LNCaP clone FGC (cell line): ENCODE data around the gene CDV3.
A peak's percentile ranks its signal among the peaks of the same experiment; 100 is the strongest.

Experiments
- DNase-seq: peaks from one replicate; pipeline ENCODE4 v3.0.0-alpha.2; 2011; ENCODE audit warnings: low read depth
- H3K4me3 ChIP-seq: 2 replicates; pipeline ENCODE4 v1.5.1; 2011; ENCODE audit warnings: mild to moderate bottlenecking, low read depth, low read length, control low read depth
- CTCF ChIP-seq: IDR thresholded peaks from 2 replicates; pipeline ENCODE4 v1.5.1; 2012; ENCODE audit warnings: mild to moderate bottlenecking; ENCODE audit not compliant: control insufficient read depth, insufficient read depth; ENCODE audit errors: extremely low read depth

CDV3 gene

GRCh38 chr3:133575086-133575485 is 1.6 kb downstream of the CDV3 start:
- peak overlapping the region; percentile 92 for H3K4me3 ChIP-seq
- no peak for DNase-seq
- TF ChIP-seq CTCF = no peak

GRCh38 chr3:133576169-133576568 is 2.7 kb downstream of the CDV3 start:
- DNase-seq = no peak
- TF ChIP-seq CTCF = no peak
- no peak overlapping the region for H3K4me3 ChIP-seq

- DNase-seq = no peak
- no peak overlapping the region for H3K4me3 ChIP-seq
- peak; percentile 59 for TF ChIP-seq CTCF
These were observed 5.2 kb downstream of the CDV3 start for GRCh38 chr3:133578548-133579191.

- no peak for DNase-seq
- H3K4me3 ChIP-seq = no peak overlapping the region
These were observed 9.9 kb downstream of the CDV3 start for GRCh38 chr3:133583396-133583795.

GRCh38 chr3:133588035-133588434 is 14.5 kb downstream of the CDV3 start:
- H3K4me3 ChIP-seq = no peak overlapping the region
- DNase-seq = peak; percentile 75
- no peak for TF ChIP-seq CTCF

More at GRCh38 chr3:133583396-133583795, 9.9 kb downstream of the CDV3 start:
- TF ChIP-seq CTCF = no peak

GRCh38 chr3:133588784-133589465 is 15.4 kb downstream of the CDV3 start:
- H3K4me3 ChIP-seq = 0 out of 2 replicates have a peak overlapping the region, but pooled peaks have one; percentile 3
- DNase-seq = no peak
- TF ChIP-seq CTCF = no peak
